ENCODE measurements around the gene CCR7.

GRCh38 chr17:40564195-40564882, 933 bp downstream of the CCR7 start:
- TF ChIP-seq CTCF (conservative IDR thresholded peaks at IDR 0.05) (no peak), ZFX (IDR thresholded peaks at IDR 0.05) (no peak)
